ENCODE measurements around the gene PHAF1. TPM values are rescaled to one million over a fixed set of nuclear protein-coding genes. Genes with fewer than 3 reads are reported as not detected.

PHAF1 gene
- total and polyA plus RNA-seq, 10 donors, result 5.5 to 44.0 (median 18.4) TPM

GRCh38 chr16:67114793-67115192 is 5.1 kb downstream of the PHAF1 start:
- Histone ChIP-seq H3K27ac (no peak overlapping the region), H3K9me3 (no peaks in the 10 kb centered on the region), H3K4me3 (no peak overlapping the region), H3K4me1 (peaks cover 11 to 74% (median 34%) of the 10 kb centered on the region in 6 donors), H3K36me3 (peaks cover 0 to 45% (median 4%) of the 10 kb centered on the region in 6 donors), H3K27me3 (replicated peaks in 1 of 7) (no peaks in the 10 kb centered on the region)
- TF ChIP-seq POLR2AphosphoS5 (IDR thresholded peaks at IDR 0.05) (no peak), CTCF (IDR thresholded peaks at IDR 0.05 in 8 of 11, conservative IDR thresholded peaks at IDR 0.05 in 3 of 11) (no peak), POLR2A (IDR thresholded peaks at IDR 0.05) (no peak)
- 85 to 91% (median 88%) methylated on average over 2 of the region's 2 CpGs for WGBS, 5 donors
- DNase-seq, result no peak
- intact Hi-C loops (cut with DNase I; ENCODE audit: low total_unique reads), result no loop called here

DNA sequence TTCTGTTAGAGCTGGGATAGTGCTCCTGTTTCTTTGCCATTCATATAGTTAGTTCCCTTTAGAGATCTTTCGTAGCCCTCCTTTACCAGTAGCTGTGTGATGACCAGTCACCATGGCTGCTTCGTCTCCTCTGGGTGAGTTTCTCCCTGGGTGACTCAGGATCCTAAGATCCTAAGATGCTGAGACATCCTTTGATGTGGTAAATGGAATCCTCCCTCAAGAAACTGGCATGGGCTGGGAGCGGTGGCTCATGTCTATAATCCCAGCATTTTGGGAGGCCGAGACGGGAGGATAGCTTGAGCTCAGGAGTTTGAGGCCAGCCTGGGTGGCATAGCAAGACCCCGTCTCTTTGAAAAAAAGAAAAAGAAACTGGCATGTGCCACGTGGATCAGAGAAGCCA is 5.9 kb downstream of the PHAF1 start:
- peak overlapping the region in 2 of 8 donors; percentile 81 to 84 for H3K27ac ChIP-seq
- no peak overlapping the region for H3K4me3 ChIP-seq
- H3K9me3 ChIP-seq, result no peaks in the 10 kb centered on the region
- H3K36me3 ChIP-seq, result peaks cover 0 to 54% (median 10%) of the 10 kb centered on the region in 6 donors
- TF ChIP-seq POLR2AphosphoS5 (IDR thresholded peaks at IDR 0.05) (no peak), CTCF (IDR thresholded peaks at IDR 0.05 in 8 of 11, conservative IDR thresholded peaks at IDR 0.05 in 3 of 11) (no peak), POLR2A (IDR thresholded peaks at IDR 0.05) (no peak)
- intact Hi-C loops (cut with DNase I; ENCODE audit: low total_unique reads), result no loop called here
- H3K4me1 ChIP-seq, result peaks cover 11 to 68% (median 28%) of the 10 kb centered on the region in 6 donors
- no peak for DNase-seq
- WGBS, 5 donors, result 81 to 88% (median 87%) methylated on average over 7 of the region's 7 CpGs
- no peaks in the 10 kb centered on the region for H3K27me3 ChIP-seq (replicated peaks in 1 of 7)

- H3K9me3 ChIP-seq, result no peaks in the 10 kb centered on the region
- peaks cover 1 to 58% (median 18%) of the 10 kb centered on the region in 6 donors for H3K4me1 ChIP-seq
- H3K27me3 ChIP-seq (replicated peaks in 1 of 7), result no peaks in the 10 kb centered on the region
- TF ChIP-seq CTCF (IDR thresholded peaks at IDR 0.05 in 8 of 11, conservative IDR thresholded peaks at IDR 0.05 in 3 of 11) (no peak), POLR2AphosphoS5 (IDR thresholded peaks at IDR 0.05) (no peak), POLR2A (IDR thresholded peaks at IDR 0.05) (no peak)
- intact Hi-C loops (cut with DNase I; ENCODE audit: low total_unique reads), result no loop called here
- no peak for DNase-seq
- peaks cover 0 to 61% (median 20%) of the 10 kb centered on the region in 6 donors for H3K36me3 ChIP-seq
- peak overlapping the region in 1 of 8 donors; percentile 19 for H3K4me3 ChIP-seq
- peak overlapping the region in 7 of 8 donors; percentile 47 to 84 (median 78) for H3K27ac ChIP-seq
- WGBS, 5 donors, result 66 to 85% (median 75%) methylated on average over 13 of the region's 13 CpGs
Observed at GRCh38 chr16:67116388-67117311, 6.9 kb downstream of the PHAF1 start.

- Histone ChIP-seq H3K27me3 (replicated peaks in 1 of 7) (no peaks in the 10 kb centered on the region), H3K9me3 (no peaks in the 10 kb centered on the region), H3K36me3 (peaks cover 0 to 64% (median 29%) of the 10 kb centered on the region in 6 donors), H3K27ac (peak overlapping the region in 5 of 8 donors; percentile 47 to 84 (median 81)), H3K4me3 (no peak overlapping the region), H3K4me1 (peaks cover 0 to 48% (median 10%) of the 10 kb centered on the region in 6 donors)
- intact Hi-C loops (cut with DNase I; ENCODE audit: low total_unique reads), result no loop called here
- 89 to 96% (median 91%) methylated on average over 9 of the region's 9 CpGs for WGBS, 5 donors
- DNase-seq, result no peak
- TF ChIP-seq CTCF (IDR thresholded peaks at IDR 0.05 in 8 of 11, conservative IDR thresholded peaks at IDR 0.05 in 3 of 11) (no peak), POLR2A (IDR thresholded peaks at IDR 0.05) (no peak), POLR2AphosphoS5 (IDR thresholded peaks at IDR 0.05) (no peak)
Observed at GRCh38 chr16:67117716-67118115, 8.0 kb downstream of the PHAF1 start.
